SK-N-MC (cell line): Measurements from ENCODE around the gene UGGT1.

Experiments
- EZH2 ChIP-seq: fragments of 200-600 bp; sonication (generic); IDR thresholded peaks from one replicate; pipeline ENCODE4 v1.6.1; 2017; ENCODE audit warnings: antibody characterized with exemption
- POLR2AphosphoS5 ChIP-seq: IDR thresholded peaks from 2 replicates; pipeline ENCODE4 v1.6.1; 2012; ENCODE audit warnings: mild to moderate bottlenecking, low read depth, low read length, borderline replicate concordance

GRCh38 chr2:128187032-128187654 is 96.1 kb downstream of the UGGT1 start:
- TF ChIP-seq EZH2 (no peak), POLR2AphosphoS5 (no peak)
